GM12878 (cell line): ENCODE measurements around the gene LETM1. TPM values are rescaled to one million over a fixed set of nuclear protein-coding genes. Genes with fewer than 3 reads are reported as not detected.
A peak's percentile ranks its signal among the peaks of the same experiment; 100 is the strongest.

ENCODE experiments used
- ATAC-seq: fragments of 200-7000 bp; cut with Tn5 transposase; 3 replicates; pipeline ENCODE4 v1.9.1; 2020; ENCODE audit warnings: mild to moderate bottlenecking, moderate library complexity
- BruUV-seq: library from RNA; stranded (reverse); fragments of 400-500 nt; replicated peaks from 2 replicates; lab custom pipeline; 2021; lab: Mats Ljungman, UMichigan
- CTCF ChIA-PET: fragments of 300-600 bp; sonication (Branson Sonifier 250); formaldehyde crosslinking; extraction: SDS; loops from one replicate; lab custom pipeline; 2021; ENCODE audit warnings: inconsistent platforms; lab: Yijun Ruan, JAX
- POLR2A ChIA-PET: fragments of 350-600 bp; formaldehyde crosslinking; extraction: SDS; loops from one replicate; lab custom pipeline; 2021; ENCODE audit warnings: inconsistent platforms; lab: Charles Lee
- RAD21 ChIA-PET: fragments of 300-600 bp; sonication (Branson Sonifier 250); formaldehyde crosslinking; loops from one replicate; lab custom pipeline; 2023; ENCODE audit warnings: antibody characterized with exemption; ENCODE audit not compliant: unreplicated experiment; lab: Charles Lee
- SMC1A ChIA-PET: fragments of 300-600 bp; sonication (Branson Sonifier 250); formaldehyde crosslinking; loops from one replicate; lab custom pipeline; 2023; ENCODE audit not compliant: unreplicated experiment, uncharacterized antibody; lab: Charles Lee
- DNase-seq: peaks from one replicate; pipeline ENCODE4 v3.0.0-alpha.2; 2011; ENCODE audit warnings: low read depth, low spot score
- FAIRE-seq: peaks from 3 replicates; lab custom pipeline; 2011; peaks lifted over from hg19 to GRCh38; lab: Jason Lieb, UNC
- H2AFZ ChIP-seq: 2 replicates; pipeline ENCODE4 v1.6.0; 2011; ENCODE audit warnings: low read depth, low read length, control low read depth; ENCODE audit not compliant: control insufficient read depth
- H3K27ac ChIP-seq: 2 replicates; pipeline ENCODE4 v1.5.1; 2011; ENCODE audit warnings: control low read depth; ENCODE audit not compliant: control insufficient read depth, insufficient read depth
- H3K27me3 ChIP-seq, 2 experiments: replicated peaks in 1 of 2; 2 replicates each; pipeline versions ENCODE4 v1.6.0 to v1.6.1; 2011; ENCODE audit warnings: low read length in 1 of 2; ENCODE audit not compliant: control insufficient read depth in 2 of 2, insufficient read depth in 2 of 2
- H3K36me3 ChIP-seq, 2 experiments: 2 replicates each; pipeline ENCODE4 v1.5.1; 2011; ENCODE audit warnings: low read length in 1 of 2; ENCODE audit not compliant: control insufficient read depth in 2 of 2, insufficient read depth in 2 of 2
- H3K4me1 ChIP-seq: 2 replicates; pipeline ENCODE4 v1.6.1; 2011; ENCODE audit warnings: mild to moderate bottlenecking, low read length, moderate library complexity, mixed read lengths; ENCODE audit not compliant: control insufficient read depth, insufficient read depth
- H3K4me2 ChIP-seq: 2 replicates; pipeline ENCODE4 v1.6.0; 2011; ENCODE audit warnings: control low read depth; ENCODE audit not compliant: control insufficient read depth, insufficient read depth
- H3K4me3 ChIP-seq: fragments of 200-600 bp; sonication (generic); 2 replicates; pipeline ENCODE4 v1.5.1; 2016
- H3K79me2 ChIP-seq: 2 replicates; pipeline ENCODE4 v1.6.0; 2011; ENCODE audit warnings: low read length; ENCODE audit not compliant: control insufficient read depth, insufficient read depth
- H3K9ac ChIP-seq: 2 replicates; pipeline ENCODE4 v1.8.0; 2011; ENCODE audit warnings: low read length, control low read depth, mixed read lengths; ENCODE audit not compliant: control insufficient read depth, insufficient read depth
- H3K9me3 ChIP-seq: replicated peaks from 3 replicates; pipeline ENCODE4 v1.5.1; 2011; ENCODE audit warnings: mild to moderate bottlenecking, low read length; ENCODE audit not compliant: control insufficient read depth, insufficient read depth
- H4K20me1 ChIP-seq: 2 replicates; pipeline ENCODE4 v1.6.0; 2011; ENCODE audit not compliant: control insufficient read depth, insufficient read depth
- CBX3 ChIP-seq: fragments of 200-600 bp; sonication (generic); IDR thresholded peaks from 2 replicates; pipeline ENCODE4 v1.6.1; 2016; ENCODE audit warnings: low read depth, borderline replicate concordance
- CHD1 ChIP-seq: IDR thresholded peaks from 2 replicates; pipeline ENCODE4 v1.6.1; 2012; ENCODE audit warnings: low read depth, low read length, improper control_type of control experiment
- CREB1 ChIP-seq: IDR thresholded peaks from 2 replicates; pipeline ENCODE4 v1.6.1; 2012; ENCODE audit warnings: low read depth, mild to moderate bottlenecking, inconsistent platforms
- EGR1 ChIP-seq, 2 experiments: IDR thresholded peaks; 1 replicate in 1 of 2; 2 replicates in 1 of 2; pipeline ENCODE4 v1.6.1; 2011 to 2012; ENCODE audit warnings: low read depth in 2 of 2, low read length in 2 of 2, borderline replicate concordance in 1 of 2, mild to moderate bottlenecking in 1 of 2, moderate library complexity in 1 of 2
- EP300 ChIP-seq, 2 experiments: fragments of 150-350 bp in 1 of 2; IDR thresholded peaks; 2 replicates each; pipeline ENCODE4 v1.6.1; 2011 to 2012; ENCODE audit warnings: low read depth in 2 of 2, low read length in 2 of 2, borderline replicate concordance in 1 of 2, improper control_type of control experiment in 1 of 2, inconsistent platforms in 1 of 2; ENCODE audit not compliant: control insufficient read depth in 1 of 2
- HCFC1 ChIP-seq: fragments of 150-350 bp; IDR thresholded peaks from 2 replicates; pipeline ENCODE4 v1.6.1; 2014; ENCODE audit warnings: low read length
- IRF5 ChIP-seq: fragments of 450-650 bp; IDR thresholded peaks from 2 replicates; pipeline ENCODE4 v1.6.1; 2017; ENCODE audit warnings: borderline replicate concordance
- JUNB ChIP-seq: IDR thresholded peaks from 2 replicates; pipeline ENCODE4 v1.6.1; 2016; ENCODE audit warnings: antibody characterized with exemption, mild to moderate bottlenecking
- POU2F2 ChIP-seq: IDR thresholded peaks from 3 replicates; pipeline ENCODE4 v1.6.1; 2011; ENCODE audit warnings: low read depth, mild to moderate bottlenecking, low read length, borderline replicate concordance
- PRDM15 ChIP-seq: fragments of 450-650 bp; formaldehyde crosslinking; IDR thresholded peaks from 2 replicates; pipeline ENCODE4 v1.4.0; 2020; ENCODE audit warnings: mild to moderate bottlenecking, moderate library complexity
- WRNIP1 ChIP-seq: IDR thresholded peaks from 2 replicates; pipeline ENCODE4 v1.6.1; 2011; ENCODE audit warnings: low read depth, low read length, improper control_type of control experiment, borderline replicate concordance
- YY1 ChIP-seq: IDR thresholded peaks from 2 replicates; pipeline ENCODE4 v1.6.1; 2011; ENCODE audit warnings: low read depth, mild to moderate bottlenecking, low read length
- ZNF274 ChIP-seq: IDR thresholded peaks from one replicate; pipeline ENCODE4 v1.8.0; 2011; ENCODE audit not compliant: insufficient read length, insufficient read depth
- ZZZ3 ChIP-seq: IDR thresholded peaks from 2 replicates; pipeline ENCODE4 v1.6.1; 2011; ENCODE audit warnings: low read depth; ENCODE audit not compliant: control insufficient read depth, insufficient read length
- WGBS: methylation state at CpG from one replicate; pipeline ENCODE4 v1.1.6; 2016; ENCODE audit warnings: low lambda C conversion rate; ENCODE audit not compliant: insufficient replicate concordance, insufficient coverage; ENCODE audit errors: missing lambda C conversion rate; 5-methylcytosine and 5-hydroxymethylcytosine counted together
- in situ Hi-C: fragments of 300-500 bp; cut with MboI; formaldehyde crosslinking; loops from 9 replicates; pipeline ENCODE4 v1.14.3; 2018; ENCODE audit warnings: mixed read lengths
- intact Hi-C: fragments of 100-400 bp; cut with micrococcal nuclease; formaldehyde crosslinking; loops from one replicate; pipeline ENCODE4 v1.14.2; 2022; ENCODE audit not compliant: unreplicated experiment
- polyA plus RNA-seq, 11 experiments: library from polyadenylated mRNA; depleted of rRNA in 4 of 11; unstranded in 6 of 11; stranded (reverse) in 5 of 11; fragments of >200 nt; fragmentation: Nextera tagmentation in 4 of 11; fragmentation: Illumina TruSeq in 1 of 11; extraction: Ambion mirVana in 4 of 11; extraction: Trizol in 1 of 11; gene quantifications; 1 replicate in 1 of 11; 2 replicates in 10 of 11; pipeline versions ENCODE4 v1.2.1 to v1.2.3, GENCODE V29; 2011 to 2016; ENCODE audit warnings: inconsistent platforms in 2 of 11, missing spikeins in 2 of 11, low read depth in 1 of 11
- total RNA-seq, 4 experiments: library from RNA; depleted of rRNA in 3 of 4; stranded (reverse); fragments of >200 nt in 3 of 4; fragmentation: Illumina TruSeq in 1 of 4; extraction: Trizol in 1 of 4; gene quantifications; 2 replicates each; pipeline versions ENCODE4 v1.2.1 to v1.2.3, GENCODE V29; 2013 to 2021

Gene LETM1
- total and polyA plus RNA-seq, 10 of the 15 experiments (the other 5 are each of a cell fraction or from before 2014, with no cell fraction given): 2.6 to 65.2 (median 30.2) TPM

- TF ChIP-seq HCFC1 (no peak), ZZZ3 (no peak)
These were observed 7.0 kb upstream of the LETM1 start (continued) for GRCh38 chr4:1862961-1863296.

GRCh38 chr4:1862055-1862911 lies 6.3 kb upstream of the LETM1 start:
- ChIA-PET POLR2A (interaction anchor here (1.1 to 1.2 kb wide), 2 partner anchors 8 to 21 kb away, joined by 3 to 4 read pairs; no protein-coding TSS in a partner anchor), RAD21 (interaction anchor here (0.9 kb wide), 1 partner anchor 37 kb away, joined by 3 read pairs; no protein-coding TSS in a partner anchor), CTCF (interaction anchor here (1.0 kb wide), 1 partner anchor 38 kb away, joined by 3 read pairs; no protein-coding TSS in a partner anchor), SMC1A (interaction anchor here (1.0 kb wide), 1 partner anchor 37 kb away, joined by 5 read pairs; no protein-coding TSS in a partner anchor)
- Histone ChIP-seq H4K20me1 (no peaks in the 10 kb centered on the region), H3K9ac (peak overlapping the region; percentile 32; the same call in 1 of the 2 replicates), H3K9me3 (no peaks in the 10 kb centered on the region), H3K4me1 (peaks cover 7% of the 10 kb centered on the region), H3K4me3 (peak overlapping the region; percentile 54; the same call in 1 of the 2 replicates), H2AFZ (peak overlapping the region; percentile 19; the same call in 1 of the 2 replicates), H3K36me3 (no peaks in the 10 kb centered on the region), H3K27me3 (no peaks in the 10 kb centered on the region), H3K4me2 (peak overlapping the region; percentile 62), H3K27ac (no peak overlapping the region), H3K79me2 (no peaks in the 10 kb centered on the region; the same call in 1 of the 2 replicates)
- 7% methylated on average over 32 of the region's 45 CpGs for WGBS
- BruUV-seq: no TSS peak
- TF ChIP-seq EGR1 (IDR thresholded peaks at IDR 0.05; ENCODE audit: borderline replicate concordance in 1 of 2, low read depth in 2 of 2, low read length in 2 of 2) (peak in 1 of 2 experiments; percentile 87; a peak in 2 of 3 replicates), CBX3 (no peak), WRNIP1 (no peak), EP300 (IDR thresholded peaks at IDR 0.05; ENCODE audit: borderline replicate concordance in 1 of 2, control insufficient read depth in 1 of 2, low read depth in 2 of 2, low read length in 2 of 2) (no peak), IRF5 (no peak), PRDM15 (no peak), CREB1 (no peak), ZNF274 (no peak), YY1 (peak; percentile 41; the same call in 1 of the 2 replicates), JUNB (no peak), POU2F2 (no peak), CHD1 (no peak)
- DNase-seq (no peak), FAIRE-seq (no peak), ATAC-seq (no peak)
- in situ Hi-C loops (no loop called here), intact Hi-C loops (no loop called here)
